Effector CD4-positive, alpha-beta T cell (primary cell): ENCODE data around the gene CD38.
"Not testable (repeated sequence)": the region's sequence is repeated elsewhere in the genome, so short reads cannot be mapped to it uniquely, and the experiment has no call there.

Source experiments
- DNase-seq: peaks from one replicate; pipeline ENCODE4 v3.0.0-alpha.2; 2020

CD38 gene

GRCh38 chr4:15802497-15802896, 24.4 kb downstream of the CD38 start:
- DNase-seq = not testable (repeated sequence)

GRCh38 chr4:15805583-15806517, 27.7 kb downstream of the CD38 start:
- peak; percentile 18 for DNase-seq

GRCh38 chr4:15809058-15809457, 30.9 kb downstream of the CD38 start:
- no peak for DNase-seq

GRCh38 chr4:15809466-15809865, 31.3 kb downstream of the CD38 start:
- no peak for DNase-seq

GRCh38 chr4:15811703-15812337, 33.7 kb downstream of the CD38 start:
- DNase-seq = no peak

GRCh38 chr4:15832523-15833451, 54.7 kb downstream of the CD38 start:
- DNase-seq = no peak

- no peak for DNase-seq
These were observed 55.7 kb downstream of the CD38 start for GRCh38 chr4:15833801-15834200.

GRCh38 chr4:15836362-15836761, 58.2 kb downstream of the CD38 start:
- no peak for DNase-seq

- no peak for DNase-seq
These were observed 59.5 kb downstream of the CD38 start for GRCh38 chr4:15837591-15837990.

- not testable (repeated sequence) for DNase-seq
These were observed 63.1 kb downstream of the CD38 start for GRCh38 chr4:15841194-15841730.

GRCh38 chr4:15847746-15848145, 69.6 kb downstream of the CD38 start:
- no peak for DNase-seq

- no peak for DNase-seq
These were observed 70.2 kb downstream of the CD38 start for GRCh38 chr4:15848191-15848842.

GRCh38 chr4:15851969-15852368, 73.8 kb downstream of the CD38 start:
- no peak for DNase-seq

GRCh38 chr4:15852524-15852923, 74.4 kb downstream of the CD38 start:
- no peak for DNase-seq

- DNase-seq = no peak
These were observed 75.2 kb downstream of the CD38 start for GRCh38 chr4:15853345-15853744.

GRCh38 chr4:15855804-15856475, 77.8 kb downstream of the CD38 start:
- DNase-seq = no peak

GRCh38 chr4:15861198-15861597, 83.1 kb downstream of the CD38 start:
- DNase-seq = not testable (repeated sequence)

GRCh38 chr4:15864651-15865566, 86.8 kb downstream of the CD38 start:
- no peak for DNase-seq

GRCh38 chr4:15868111-15868510, 90.0 kb downstream of the CD38 start:
- no peak for DNase-seq

- DNase-seq = no peak
These were observed 90.8 kb downstream of the CD38 start for GRCh38 chr4:15868826-15869413.
